Subcutaneous adipose tissue (tissue), 4 donors: ENCODE results near the gene DPYSL5. TPM values are rescaled to one million over a fixed set of nuclear protein-coding genes. Genes with fewer than 3 reads are reported as not detected.

ENCODE experiments used
- total RNA-seq, 4 donors: library from RNA; depleted of rRNA; stranded (reverse); fragments of >200 nt; gene quantifications; one replicate each; pipeline ENCODE4 v1.1.0, GENCODE V29; 2016
- TF ChIP-seq, protein P1 (sequence below): fragments of 450-650 bp; IDR thresholded peaks from one replicate; pipeline ENCODE4 v1.5.1; 2016; ENCODE audit warnings: low read depth, mild to moderate bottlenecking, control low read depth, antibody characterized with exemption, moderate library complexity

DPYSL5 gene
- total RNA-seq, 4 donors from 2014 or later, result not detected

- TF ChIP-seq, protein P1, sequence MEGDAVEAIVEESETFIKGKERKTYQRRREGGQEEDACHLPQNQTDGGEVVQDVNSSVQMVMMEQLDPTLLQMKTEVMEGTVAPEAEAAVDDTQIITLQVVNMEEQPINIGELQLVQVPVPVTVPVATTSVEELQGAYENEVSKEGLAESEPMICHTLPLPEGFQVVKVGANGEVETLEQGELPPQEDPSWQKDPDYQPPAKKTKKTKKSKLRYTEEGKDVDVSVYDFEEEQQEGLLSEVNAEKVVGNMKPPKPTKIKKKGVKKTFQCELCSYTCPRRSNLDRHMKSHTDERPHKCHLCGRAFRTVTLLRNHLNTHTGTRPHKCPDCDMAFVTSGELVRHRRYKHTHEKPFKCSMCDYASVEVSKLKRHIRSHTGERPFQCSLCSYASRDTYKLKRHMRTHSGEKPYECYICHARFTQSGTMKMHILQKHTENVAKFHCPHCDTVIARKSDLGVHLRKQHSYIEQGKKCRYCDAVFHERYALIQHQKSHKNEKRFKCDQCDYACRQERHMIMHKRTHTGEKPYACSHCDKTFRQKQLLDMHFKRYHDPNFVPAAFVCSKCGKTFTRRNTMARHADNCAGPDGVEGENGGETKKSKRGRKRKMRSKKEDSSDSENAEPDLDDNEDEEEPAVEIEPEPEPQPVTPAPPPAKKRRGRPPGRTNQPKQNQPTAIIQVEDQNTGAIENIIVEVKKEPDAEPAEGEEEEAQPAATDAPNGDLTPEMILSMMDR, result no peak
Measured at GRCh38 chr2:26978061-26978596, 130.2 kb downstream of the DPYSL5 start.

DNA sequence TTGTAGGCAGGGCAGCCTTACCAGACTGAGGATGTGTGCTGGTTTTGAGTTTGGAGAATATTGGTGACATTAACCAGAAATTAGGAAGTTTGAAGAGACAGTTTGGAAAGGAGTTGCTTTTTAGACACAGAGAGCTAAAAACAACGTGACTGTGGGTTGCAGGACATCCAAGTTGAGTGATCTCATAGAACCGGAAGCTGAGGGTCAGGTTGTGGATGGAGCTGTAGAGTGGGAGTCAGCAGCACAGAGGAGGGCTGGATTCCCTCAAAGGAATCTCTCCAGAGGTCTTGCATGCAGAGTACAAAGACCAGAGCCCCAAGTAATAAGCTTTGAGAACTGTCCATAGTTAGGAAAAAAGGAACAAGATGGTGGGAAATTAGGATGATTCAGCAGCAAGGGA, 131.8 kb downstream of the DPYSL5 start:
- TF ChIP-seq, protein P1, result no peak

DNA sequence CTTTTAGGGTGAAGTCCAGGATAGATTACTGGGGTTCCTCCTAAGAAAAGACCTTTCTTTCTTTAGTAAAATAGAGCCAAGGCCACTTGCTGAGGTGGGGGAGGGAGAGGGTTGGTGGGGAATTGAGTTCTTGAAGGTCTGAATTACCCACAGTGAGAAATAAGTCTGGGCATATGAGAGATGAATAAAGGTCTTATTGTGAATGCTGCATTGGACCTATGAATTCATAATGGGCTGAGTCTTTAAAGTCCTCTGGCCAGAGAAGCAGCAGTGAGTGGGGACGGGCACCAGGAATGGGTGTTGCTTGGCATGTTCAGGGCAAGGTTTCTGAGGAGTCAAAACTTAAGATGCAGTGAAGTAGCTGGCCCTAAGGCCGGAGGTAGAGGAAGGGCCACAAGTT, 133.0 kb downstream of the DPYSL5 start:
- TF ChIP-seq, protein P1, result no peak

- TF ChIP-seq, protein P1, result no peak
Measured at GRCh38 chr2:26982102-26982742, 134.3 kb downstream of the DPYSL5 start.

DNA sequence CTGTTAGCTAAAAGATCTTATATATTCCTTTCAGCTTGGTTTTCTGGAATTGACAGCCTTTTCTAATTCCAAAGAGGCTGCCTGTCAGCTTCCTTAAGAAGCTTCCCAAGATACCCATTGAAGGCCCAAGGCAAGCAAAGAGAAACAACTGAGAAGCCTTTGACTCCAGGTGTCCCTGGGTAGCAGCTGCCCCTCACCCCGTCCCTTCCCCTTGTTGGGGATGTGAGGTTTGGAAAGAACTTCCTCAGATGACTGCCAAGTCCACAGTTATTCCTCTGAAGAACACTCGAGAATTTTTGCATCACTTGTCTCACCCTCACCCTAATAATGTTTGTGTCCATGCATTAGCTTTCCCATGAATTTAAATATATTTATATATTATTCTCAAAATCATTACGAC, 135.8 kb downstream of the DPYSL5 start:
- TF ChIP-seq, protein P1, result no peak

- TF ChIP-seq, protein P1, result no peak
Measured at GRCh38 chr2:26985807-26986206, 137.9 kb downstream of the DPYSL5 start.

GRCh38 chr2:26986576-26986975, 138.6 kb downstream of the DPYSL5 start:
- TF ChIP-seq, protein P1, result no peak
